Rectal smooth muscle tissue (tissue), 1 donor: ENCODE results near the gene ISG15.
A peak's percentile ranks its signal among the peaks of the same experiment; 100 is the strongest.

Experiments used
- H3K27ac ChIP-seq: one replicate; pipeline ENCODE4 v1.7.0; 2013; ENCODE audit warnings: low read depth, low read length, inconsistent platforms
- H3K27me3 ChIP-seq: one replicate; pipeline ENCODE4 v1.7.0; 2013; ENCODE audit warnings: low read length; ENCODE audit not compliant: control insufficient read depth, insufficient read depth
- H3K36me3 ChIP-seq: one replicate; pipeline ENCODE4 v1.7.0; 2013; ENCODE audit warnings: low read length; ENCODE audit not compliant: control insufficient read depth, insufficient read depth
- H3K4me1 ChIP-seq: one replicate; pipeline ENCODE4 v1.7.0; 2013; ENCODE audit warnings: low read length; ENCODE audit not compliant: control insufficient read depth, insufficient read depth
- H3K4me3 ChIP-seq: one replicate; pipeline ENCODE4 v1.7.0; 2013; ENCODE audit warnings: low read length
- H3K9ac ChIP-seq: one replicate; pipeline ENCODE4 v1.7.0; 2013; ENCODE audit warnings: low read length

ISG15 gene

GRCh38 chr1:1013105-1013921, at the start of gene ISG15:
ISG15 (plus strand) TSS chr1:1013497; CDS start chr1:1013574, 77 bp downstream.
- no peaks in the 10 kb centered on the region for H3K4me1 ChIP-seq
- no peaks in the 10 kb centered on the region for H3K27me3 ChIP-seq
- H3K27ac ChIP-seq, result peak within 1 kb of the TSS; percentile 85
- H3K36me3 ChIP-seq, result no peaks in the 10 kb centered on the region
- peak within 1 kb of the TSS; percentile 97 for H3K4me3 ChIP-seq
- peak within 1 kb of the TSS; percentile 77 for H3K9ac ChIP-seq

- Histone ChIP-seq H3K27me3 (peaks cover 8% of the 10 kb centered on the region), H3K9ac (no peak overlapping the region), H3K36me3 (no peaks in the 10 kb centered on the region), H3K4me3 (no peak overlapping the region), H3K4me1 (no peaks in the 10 kb centered on the region), H3K27ac (no peak overlapping the region)
Observed at GRCh38 chr1:963746-964525, 49.4 kb upstream of the ISG15 start.

- Histone ChIP-seq H3K27ac (no peak overlapping the region), H3K4me1 (no peaks in the 10 kb centered on the region), H3K27me3 (peaks cover 11% of the 10 kb centered on the region), H3K36me3 (no peaks in the 10 kb centered on the region), H3K4me3 (no peak overlapping the region), H3K9ac (no peak overlapping the region)
Observed at GRCh38 chr1:964691-965525, 48.4 kb upstream of the ISG15 start.

GRCh38 chr1:965526-966134, 47.7 kb upstream of the ISG15 start:
- Histone ChIP-seq H3K9ac (no peak overlapping the region), H3K4me1 (no peaks in the 10 kb centered on the region), H3K4me3 (no peak overlapping the region), H3K27ac (no peak overlapping the region), H3K27me3 (peaks cover 17% of the 10 kb centered on the region), H3K36me3 (no peaks in the 10 kb centered on the region)

- H3K27ac ChIP-seq, result no peak within 1 kb of the TSS
- H3K27me3 ChIP-seq, result peaks cover 20% of the 10 kb centered on the region
- H3K4me3 ChIP-seq, result peak within 1 kb of the TSS; percentile 78
- no peaks in the 10 kb centered on the region for H3K4me1 ChIP-seq
- no peaks in the 10 kb centered on the region for H3K36me3 ChIP-seq
- no peak within 1 kb of the TSS for H3K9ac ChIP-seq
Observed at GRCh38 chr1:966135-966703, 47.1 kb upstream of the ISG15 start, which contains the start of gene PLEKHN1. PLEKHN1 (plus strand) TSS chr1:966482; CDS start chr1:966532, 50 bp downstream.

GRCh38 chr1:966704-967300, 46.5 kb upstream of the ISG15 start:
- H3K36me3 ChIP-seq, result no peaks in the 10 kb centered on the region

GRCh38 chr1:967466-968343, 45.6 kb upstream of the ISG15 start:
- no peaks in the 10 kb centered on the region for H3K4me1 ChIP-seq
- no peak overlapping the region for H3K27ac ChIP-seq
- H3K36me3 ChIP-seq, result no peaks in the 10 kb centered on the region
- peaks cover 23% of the 10 kb centered on the region for H3K27me3 ChIP-seq
- no peak overlapping the region for H3K9ac ChIP-seq
- no peak overlapping the region for H3K4me3 ChIP-seq

More at GRCh38 chr1:966704-967300, 46.5 kb upstream of the ISG15 start:
- Histone ChIP-seq H3K27me3 (peaks cover 20% of the 10 kb centered on the region), H3K4me3 (peak overlapping the region; percentile 78), H3K4me1 (no peaks in the 10 kb centered on the region), H3K27ac (no peak overlapping the region), H3K9ac (no peak overlapping the region)

- Histone ChIP-seq H3K27ac (no peak overlapping the region), H3K36me3 (no peaks in the 10 kb centered on the region), H3K27me3 (peaks cover 29% of the 10 kb centered on the region), H3K4me3 (no peak overlapping the region), H3K9ac (no peak overlapping the region), H3K4me1 (no peaks in the 10 kb centered on the region)
Observed at GRCh38 chr1:969260-969855, 43.9 kb upstream of the ISG15 start.

- no peak overlapping the region for H3K9ac ChIP-seq
- no peak overlapping the region for H3K27ac ChIP-seq
- no peak overlapping the region for H3K4me3 ChIP-seq
- no peaks in the 10 kb centered on the region for H3K4me1 ChIP-seq
- H3K27me3 ChIP-seq, result peaks cover 29% of the 10 kb centered on the region
- H3K36me3 ChIP-seq, result no peaks in the 10 kb centered on the region
Observed at GRCh38 chr1:970242-970972, 42.9 kb upstream of the ISG15 start.
